Heart right ventricle (tissue), 16 donors: Measurements from ENCODE around the gene PSTPIP1. TPM values are rescaled to one million over a fixed set of nuclear protein-coding genes. Genes with fewer than 3 reads are reported as not detected.

Source experiments
- ATAC-seq, 8 donors: fragments of 200-7000 bp; cut with Tn5 transposase; one replicate each; pipeline ENCODE4 v1.9.1; 2020; ENCODE audit warnings: mild to moderate bottlenecking in 8 of 8, moderate library complexity in 8 of 8, moderate number of reproducible peaks in 1 of 8
- DNase-seq, 2 donors: peaks; one replicate each; pipeline ENCODE4 v3.0.0-alpha.2; 2020
- H3K27ac ChIP-seq, 10 donors: fragments of 200-600 bp; sonication (generic) in 2 of 10; one replicate each; pipeline versions ENCODE4 v1.5.0 to v1.8.0; 2020 to 2022; ENCODE audit warnings: mild to moderate bottlenecking in 3 of 10
- H3K27me3 ChIP-seq, 7 donors: fragments of 200-600 bp; one replicate each; pipeline ENCODE4 v1.8.0; 2021 to 2022; ENCODE audit warnings: mild to moderate bottlenecking in 2 of 7
- H3K36me3 ChIP-seq, 9 donors: fragments of 200-600 bp; sonication (generic) in 1 of 9; one replicate each; pipeline versions ENCODE4 v1.5.0 to v1.8.0; 2020 to 2022; ENCODE audit warnings: mild to moderate bottlenecking in 2 of 9
- H3K4me1 ChIP-seq, 9 donors: fragments of 200-600 bp; sonication (generic) in 1 of 9; one replicate each; pipeline versions ENCODE4 v1.5.0 to v1.8.0; 2020 to 2022; ENCODE audit warnings: mild to moderate bottlenecking in 4 of 9
- H3K4me3 ChIP-seq, 10 donors: fragments of 200-600 bp; sonication (generic) in 2 of 10; one replicate each; pipeline versions ENCODE4 v1.5.0 to v1.8.0; 2020 to 2022; ENCODE audit warnings: mild to moderate bottlenecking in 7 of 10, moderate library complexity in 2 of 10
- H3K9me3 ChIP-seq, 11 donors: fragments of 200-600 bp in 10 of 11; sonication (generic) in 2 of 11; one replicate each; pipeline versions ENCODE4 v1.5.0 to v1.8.0; 2013 to 2022; ENCODE audit warnings: mild to moderate bottlenecking in 2 of 11, control low read depth in 1 of 11, moderate library complexity in 1 of 11
- WGBS, 2 donors: extraction: QIAGEN DNeasy Blood & Tissue Kit; methylation state at CpG; one replicate each; pipeline ENCODE4 v1.1.7; 2013; ENCODE audit warnings: inconsistent platforms in 1 of 2; 5-methylcytosine and 5-hydroxymethylcytosine counted together
- intact Hi-C, 10 donors: fragments of 100-400 bp; cut with DNase I; formaldehyde crosslinking; loops; one replicate each; pipeline versions ENCODE4 v1.11.1 to v1.14.2; 2022
- polyA plus RNA-seq, 2 donors: library from polyadenylated mRNA; stranded (reverse); fragments of 200-250 nt; gene quantifications; one replicate each; pipeline ENCODE4 v1.2.3, GENCODE V29; 2013
- total RNA-seq, 10 donors: library from RNA; stranded (reverse); fragmentation: NEBNext Ultra II Directional in 3 of 10; extraction: Animal tissue kit (Norgen Biotek cat#: 25700) in 3 of 10; gene quantifications; one replicate each; pipeline versions ENCODE4 v1.2.1 to v1.2.4, GENCODE V29; 2021 to 2023
- TF ChIP-seq, protein P1 (sequence below), 9 donors: fragments of 200-600 bp; sonication (generic) in 2 of 9; IDR thresholded peaks; one replicate each; pipeline versions ENCODE4 v1.5.0 to v1.8.0; 2021 to 2022; ENCODE audit warnings: antibody characterized with exemption in 9 of 9, mild to moderate bottlenecking in 5 of 9, moderate library complexity in 1 of 9
- donor health status: Arrhythmogenic right ventricular cardiomyopathy.
- donor health status: ischemic (EF 13 %, LVEDD 7.1; RV severe dilation, severe dysfunction).
- donor health status: healthy with polysubstance abuse.
- donor health status: DM: no; HTN: yes; CAD: no.
- donor health status: DM: no; HTN: no; CAD: no.
- donor health status: ischemic (EF 25% LVEDD 6.9; RV normal size, moderate dysfunction).
- donor health status: ischemic (EF 25% LVEDD 5.7; RV mildly dilated, moderate dysfunction).
- donor health status: healthy.
- donor health status: DM: yes; HTN: yes; CAD: no.
- donor health status: Ischemic cardiomyopathy.
- donor health status: ischemic (EF 35%, LVEDD 5.7; RV mildly dilated, moderate dysfunction).
- donor health status: nonischemic (EF 11% LVEDD 7.7; RV severe dilation, severe dysfunction).
- donor health status: DM: yes; HTN: yes; CAD: no.
- donor health status: PGD.
- donor health status: ischemic (EF 29% LVEDD 5.4; RV normal size, mild dysfunction).
- donor health status: nonischemic (EF 23%, LVEDD 6.1; RV moderate dilation, normal function).

The PSTPIP1 gene
- total and polyA plus RNA-seq, 12 donors: 1.3 to 10.4 (median 2.9) TPM; not detected in 1

DNA sequence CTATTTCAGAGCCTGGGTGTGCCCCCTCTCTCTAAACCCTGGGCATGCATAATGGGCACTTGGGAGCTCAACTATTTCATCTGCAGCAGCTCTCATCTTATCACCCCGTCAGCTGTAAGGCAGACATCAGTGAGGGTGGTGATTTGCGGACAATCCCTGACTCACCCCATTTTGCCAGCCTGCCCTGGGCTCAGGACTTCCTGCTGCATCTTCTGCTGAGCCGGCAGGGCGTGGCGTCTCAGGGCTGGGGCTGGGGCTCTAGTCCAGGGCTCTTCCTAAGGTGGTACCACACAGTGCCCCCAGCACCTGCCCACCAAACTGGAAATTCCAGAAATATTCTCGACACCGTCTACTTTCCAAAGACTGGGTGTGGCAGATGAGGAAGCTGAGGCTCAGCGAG lies 925 bp upstream of the PSTPIP1 start:
- intact Hi-C loops: no loop called here
- Histone ChIP-seq H3K4me1 (peaks cover 7 to 90% (median 19%) of the 10 kb centered on the region in 9 donors), H3K27ac (peak overlapping the region in 2 of 10 donors; percentile 64 to 93), H3K27me3 (no peaks in the 10 kb centered on the region), H3K4me3 (peak overlapping the region in 1 of 10 donors; percentile 62), H3K36me3 (no peaks in the 10 kb centered on the region), H3K9me3 (no peaks in the 10 kb centered on the region)
- TF ChIP-seq, protein P1, sequence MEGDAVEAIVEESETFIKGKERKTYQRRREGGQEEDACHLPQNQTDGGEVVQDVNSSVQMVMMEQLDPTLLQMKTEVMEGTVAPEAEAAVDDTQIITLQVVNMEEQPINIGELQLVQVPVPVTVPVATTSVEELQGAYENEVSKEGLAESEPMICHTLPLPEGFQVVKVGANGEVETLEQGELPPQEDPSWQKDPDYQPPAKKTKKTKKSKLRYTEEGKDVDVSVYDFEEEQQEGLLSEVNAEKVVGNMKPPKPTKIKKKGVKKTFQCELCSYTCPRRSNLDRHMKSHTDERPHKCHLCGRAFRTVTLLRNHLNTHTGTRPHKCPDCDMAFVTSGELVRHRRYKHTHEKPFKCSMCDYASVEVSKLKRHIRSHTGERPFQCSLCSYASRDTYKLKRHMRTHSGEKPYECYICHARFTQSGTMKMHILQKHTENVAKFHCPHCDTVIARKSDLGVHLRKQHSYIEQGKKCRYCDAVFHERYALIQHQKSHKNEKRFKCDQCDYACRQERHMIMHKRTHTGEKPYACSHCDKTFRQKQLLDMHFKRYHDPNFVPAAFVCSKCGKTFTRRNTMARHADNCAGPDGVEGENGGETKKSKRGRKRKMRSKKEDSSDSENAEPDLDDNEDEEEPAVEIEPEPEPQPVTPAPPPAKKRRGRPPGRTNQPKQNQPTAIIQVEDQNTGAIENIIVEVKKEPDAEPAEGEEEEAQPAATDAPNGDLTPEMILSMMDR (IDR thresholded peaks at IDR 0.05): no peak
- WGBS, 2 donors: 89 to 91% methylated on average over 8 of the region's 8 CpGs
- DNase-seq (no peak), ATAC-seq (no peak)

DNA sequence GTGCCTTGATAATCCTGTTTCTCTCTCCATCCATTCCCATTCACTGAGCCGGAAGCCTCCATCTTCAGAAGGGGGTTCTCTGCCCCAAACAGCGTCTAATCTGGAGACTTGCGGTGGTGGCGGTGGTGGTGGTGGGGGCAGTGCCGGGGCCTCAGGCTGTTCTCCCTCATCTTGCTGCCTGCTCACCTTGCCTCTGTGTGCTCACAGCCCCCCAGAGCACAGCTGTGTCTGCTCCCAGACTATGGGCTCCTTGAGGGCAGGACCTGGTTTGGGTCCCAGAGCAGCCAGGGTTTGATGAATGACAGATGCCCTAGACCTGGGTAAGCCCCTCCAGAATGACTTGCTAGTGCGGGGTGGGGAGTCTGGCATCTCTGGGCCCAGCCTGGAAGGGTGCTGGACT lies 430 bp upstream of the PSTPIP1 start:
- Histone ChIP-seq H3K36me3 (no peaks in the 10 kb centered on the region), H3K27ac (peak overlapping the region in 7 of 10 donors; percentile 4 to 93 (median 60)), H3K27me3 (no peaks in the 10 kb centered on the region), H3K4me3 (peak overlapping the region in 1 of 10 donors; percentile 62), H3K4me1 (peaks cover 7 to 90% (median 19%) of the 10 kb centered on the region in 9 donors), H3K9me3 (no peaks in the 10 kb centered on the region)
- intact Hi-C loops: no loop called here
- ATAC-seq: no peak
- no peak for DNase-seq
- WGBS, 2 donors: 97 to 99% methylated on average over 6 of the region's 6 CpGs
- TF ChIP-seq, protein P1 (IDR thresholded peaks at IDR 0.05): no peak

DNA sequence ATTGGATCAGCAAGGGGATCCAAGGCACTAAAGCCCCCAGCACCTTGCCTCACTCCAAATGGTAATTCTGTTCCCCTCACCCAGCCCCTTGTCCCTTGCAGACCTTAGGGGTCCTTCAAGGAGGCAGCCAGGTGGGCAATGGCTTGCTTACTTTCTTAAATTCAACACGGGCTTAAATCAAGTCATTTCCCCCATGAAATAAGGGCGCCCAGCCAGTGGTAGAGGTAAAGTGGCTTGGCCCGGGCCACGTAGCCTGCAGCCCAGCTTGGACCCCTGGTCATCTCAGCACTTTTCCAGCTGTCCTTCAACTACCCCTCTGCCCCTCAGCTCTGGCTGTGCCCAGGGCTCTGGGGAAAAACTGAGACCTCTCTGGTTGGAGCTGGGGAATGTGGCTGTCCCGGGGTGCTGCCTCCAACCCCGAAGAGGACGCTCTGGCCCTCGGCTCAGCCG lies 1.2 kb downstream of the PSTPIP1 start:
- intact Hi-C loops: no loop called here
- peak overlapping the region in 7 of 10 donors; percentile 25 to 62 (median 33) for H3K4me3 ChIP-seq
- DNase-seq: no peak

DNA sequence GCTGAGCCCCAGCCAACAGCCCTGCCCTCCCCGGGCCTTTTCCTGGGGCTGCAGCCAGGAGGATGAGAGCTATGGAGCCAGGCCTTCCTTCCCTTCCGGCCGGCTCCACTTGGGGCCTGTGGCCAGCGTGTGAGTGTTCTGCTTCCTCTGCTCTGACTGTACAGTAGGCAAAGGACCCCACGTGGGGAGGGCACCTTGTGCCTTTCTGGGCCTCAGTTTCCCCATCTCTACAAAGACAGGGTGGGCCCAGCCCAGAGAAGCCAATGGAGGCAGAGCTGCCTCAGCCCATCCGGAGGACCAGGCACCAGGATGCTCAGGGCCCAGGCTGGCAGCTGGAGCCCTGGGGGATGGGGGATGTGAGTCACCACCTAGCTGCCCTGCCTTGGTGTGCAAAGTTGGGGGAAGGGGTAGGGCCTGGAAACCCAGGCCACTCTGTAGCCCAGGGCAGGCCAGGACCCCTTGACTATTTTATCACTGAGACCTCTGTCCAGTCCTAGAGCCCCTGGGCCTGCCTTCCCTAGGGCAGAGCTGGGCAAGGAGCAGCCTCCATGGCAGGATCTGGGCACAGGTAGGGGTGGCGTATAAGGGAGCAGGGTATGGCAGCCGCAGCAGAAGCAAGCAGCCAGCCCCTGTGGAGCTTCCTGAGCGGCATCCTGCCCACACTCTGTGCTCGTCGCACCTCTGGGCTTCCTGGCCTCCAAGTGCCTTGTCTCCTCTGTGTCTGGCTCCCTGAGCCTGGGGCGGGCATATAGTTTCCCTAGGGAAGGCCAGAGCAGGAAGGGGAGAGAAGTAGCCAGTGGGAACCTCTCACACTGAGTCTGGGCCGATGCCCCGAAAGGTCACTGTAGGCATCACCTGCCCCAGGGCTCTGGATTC lies 1.8 kb downstream of the PSTPIP1 start:
- Histone ChIP-seq H3K27me3 (no peaks in the 10 kb centered on the region), H3K4me3 (peak overlapping the region in 7 of 10 donors; percentile 25 to 62 (median 33)), H3K27ac (peak overlapping the region in 6 of 10 donors; percentile 43 to 93 (median 60)), H3K36me3 (peaks cover 0 to 4% (median 0%) of the 10 kb centered on the region in 9 donors), H3K4me1 (peaks cover 7 to 97% (median 19%) of the 10 kb centered on the region in 9 donors), H3K9me3 (no peaks in the 10 kb centered on the region)
- peak; percentile 49 to 76 (median 64) for ATAC-seq
- WGBS, 2 donors: 53 to 76% methylated on average over 14 of the region's 14 CpGs
- TF ChIP-seq, protein P1 (IDR thresholded peaks at IDR 0.05): peak in 1 of 9 donors; percentile 10
- intact Hi-C loops: no loop called here
- peak in 1 of 2 donors; percentile 46 for DNase-seq

More for the DNA sequence above, 1.2 kb downstream of the PSTPIP1 start:
- 42 to 58% methylated on average over 9 of the region's 9 CpGs for WGBS, 2 donors
- Histone ChIP-seq H3K27ac (peak overlapping the region in 6 of 10 donors; percentile 43 to 93 (median 60)), H3K9me3 (no peaks in the 10 kb centered on the region), H3K4me1 (peaks cover 7 to 97% (median 19%) of the 10 kb centered on the region in 9 donors), H3K27me3 (no peaks in the 10 kb centered on the region), H3K36me3 (peaks cover 0 to 4% (median 0%) of the 10 kb centered on the region in 9 donors)
- TF ChIP-seq, protein P1 (IDR thresholded peaks at IDR 0.05): no peak
- ATAC-seq: peak in 1 of 8 donors; percentile 1
